H1 (cell line): Measurements from ENCODE around the gene GDF15. TPM values are rescaled to one million over a fixed set of nuclear protein-coding genes. Genes with fewer than 3 reads are reported as not detected.

Experiments used
- CHD7 ChIP-seq: fragments of 300-600 bp; sonication (generic); IDR thresholded peaks from 2 replicates; pipeline ENCODE4 v1.7.1; 2012; ENCODE audit warnings: low read length, moderate library complexity, mild to moderate bottlenecking, inconsistent platforms; ENCODE audit not compliant: insufficient replicate concordance
- E2F6 ChIP-seq: IDR thresholded peaks from 2 replicates; pipeline ENCODE4 v1.6.1; 2012; ENCODE audit warnings: inconsistent platforms
- EGR1 ChIP-seq: IDR thresholded peaks from 2 replicates; pipeline ENCODE4 v1.6.1; 2011; ENCODE audit warnings: low read depth, low read length, borderline replicate concordance
- HDAC2 ChIP-seq, 2 experiments: fragments of 300-600 bp in 1 of 2; sonication (generic) in 1 of 2; IDR thresholded peaks; 2 replicates each; pipeline ENCODE4 v1.6.1; 2011 to 2012; ENCODE audit warnings: low read depth in 2 of 2, low read length in 2 of 2, mild to moderate bottlenecking in 2 of 2, moderate library complexity in 2 of 2, borderline replicate concordance in 1 of 2, inconsistent platforms in 1 of 2
- KDM4A ChIP-seq: IDR thresholded peaks from one replicate; pipeline ENCODE4 v1.7.1; 2012; ENCODE audit warnings: low read depth, mild to moderate bottlenecking, moderate library complexity, low read length, inconsistent platforms; ENCODE audit not compliant: severe bottlenecking
- RBBP5 ChIP-seq: IDR thresholded peaks from 2 replicates; pipeline ENCODE4 v1.7.1; 2012; ENCODE audit warnings: low read depth, mild to moderate bottlenecking, inconsistent platforms, low read length, moderate library complexity, borderline replicate concordance
- SP4 ChIP-seq: IDR thresholded peaks from 2 replicates; pipeline ENCODE4 v1.6.1; 2012; ENCODE audit warnings: low read length, inconsistent platforms
- SRF ChIP-seq: IDR thresholded peaks from 2 replicates; pipeline ENCODE4 v1.6.1; 2011; ENCODE audit warnings: mild to moderate bottlenecking, low read depth, low read length, moderate library complexity
- ZNF274 ChIP-seq: IDR thresholded peaks from 2 replicates; pipeline ENCODE4 v1.7.0; 2012; ENCODE audit warnings: low read length, borderline replicate concordance; ENCODE audit errors: extremely low read depth
- polyA plus RNA-seq, 7 experiments: library from polyadenylated mRNA; depleted of rRNA in 3 of 7; stranded (reverse) in 5 of 7; unstranded in 2 of 7; fragments of >200 nt in 5 of 7; fragments of 200-250 nt in 2 of 7; gene quantifications; 1 replicate in 5 of 7; 2 replicates in 1 of 7; 4 replicates in 1 of 7; pipeline versions ENCODE4 v1.2.1 to v1.2.3, GENCODE V29; 2011 to 2013; ENCODE audit warnings: missing spikeins in 2 of 7, mixed read lengths in 2 of 7
- total RNA-seq: library from RNA; stranded (reverse); fragmentation: NEBNext Ultra II Directional; extraction: Animal tissue kit (Norgen Biotek cat#: 25700); gene quantifications from 2 replicates; pipeline ENCODE4 v1.2.1, GENCODE V29; 2021

The GDF15 gene
- total and polyA plus RNA-seq, 2 of the 8 experiments (the other 6 are each of a cell fraction or from before 2014, with no cell fraction given): 4.1 to 8.5 TPM

DNA sequence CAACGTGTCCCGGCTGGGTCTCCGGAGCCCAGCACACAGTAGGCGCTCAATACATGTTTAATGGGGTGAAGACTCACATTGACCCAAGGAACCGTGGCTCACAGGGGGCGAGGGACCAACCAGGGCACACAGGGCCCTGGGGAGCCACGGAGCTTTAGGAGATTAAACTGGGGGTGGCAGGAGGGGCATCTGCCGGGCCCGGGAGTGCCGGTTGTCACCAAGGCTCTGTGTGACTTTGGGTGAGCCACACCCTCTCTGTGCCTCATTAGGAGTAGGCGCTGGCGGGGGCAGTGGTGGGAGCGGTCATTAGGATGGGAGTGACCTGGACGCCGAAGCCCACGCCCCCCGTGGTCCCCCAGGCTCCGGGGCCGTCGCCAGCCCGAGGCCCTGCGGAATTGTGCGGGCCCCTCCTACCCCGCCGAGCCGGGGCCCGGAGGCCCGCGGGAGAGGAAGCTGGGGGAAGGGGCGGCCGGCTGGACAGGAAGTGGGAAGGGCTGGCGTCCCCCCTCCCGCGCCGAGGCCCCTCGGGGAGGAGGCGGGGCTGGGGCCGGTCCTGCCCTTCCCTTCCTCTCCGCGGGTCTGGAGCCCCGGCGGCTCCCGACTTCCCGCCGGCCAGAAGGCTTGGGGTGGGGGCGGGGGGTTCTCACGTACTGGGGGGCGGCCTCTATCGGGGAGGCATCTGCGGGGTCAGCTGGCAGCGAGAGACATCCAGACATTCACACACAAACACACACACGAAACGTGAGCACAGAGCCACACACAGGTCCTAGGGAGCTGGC is 31.5 kb downstream of the GDF15 start (continued):
- no peak for TF ChIP-seq CHD7
- TF ChIP-seq KDM4A: no peak
- peak; percentile 45 to 84; a peak in 1 of 4 replicates for TF ChIP-seq HDAC2 (IDR thresholded peaks at IDR 0.05; ENCODE audit: borderline replicate concordance in 1 of 2, low read depth in 2 of 2, low read length in 2 of 2)
- peak; percentile 67 for TF ChIP-seq EGR1
- TF ChIP-seq RBBP5: no peak
- TF ChIP-seq SRF: no peak
- peak; percentile 73 for TF ChIP-seq E2F6
- TF ChIP-seq ZNF274: no peak
- TF ChIP-seq SP4: 0 out of 2 replicates have a peak, but pooled peaks have one; percentile 31
